K562 (cell line): Measurements from ENCODE around the gene DNPEP. TPM values are rescaled to one million over a fixed set of nuclear protein-coding genes. Genes with fewer than 3 reads are reported as not detected.

Experiments
- CTCF ChIP-seq, 3 experiments: IDR thresholded peaks in 2 of 3; conservative IDR thresholded peaks in 1 of 3; 2 replicates each; pipeline ENCODE4 v1.5.1; 2011 to 2012; ENCODE audit warnings: low read length in 3 of 3, mild to moderate bottlenecking in 3 of 3, control low read depth in 2 of 3, improper control_type of control experiment in 1 of 3, inconsistent platforms in 1 of 3, low read depth in 1 of 3, mixed read lengths in 1 of 3, moderate library complexity in 1 of 3; ENCODE audit not compliant: insufficient read depth in 2 of 3
- CTCFL ChIP-seq: IDR thresholded peaks from 2 replicates; pipeline ENCODE4 v1.6.1; 2011; ENCODE audit warnings: borderline replicate concordance, low read depth, mild to moderate bottlenecking, moderate library complexity, low read length; ENCODE audit not compliant: insufficient read depth, poor library complexity, severe bottlenecking
- ERF ChIP-seq: fragments of 450-650 bp; formaldehyde crosslinking; IDR thresholded peaks from 2 replicates; pipeline ENCODE4 v1.4.0; 2020; ENCODE audit warnings: mild to moderate bottlenecking, mixed read lengths
- MAFF ChIP-seq: IDR thresholded peaks from 2 replicates; pipeline ENCODE4 v1.6.1; 2012; ENCODE audit warnings: low read length, improper control_type of control experiment
- MAZ ChIP-seq, 2 experiments: fragments of 450-650 bp in 1 of 2; sonication (generic) in 1 of 2; formaldehyde crosslinking; IDR thresholded peaks in 1 of 2; conservative IDR thresholded peaks in 1 of 2; 2 replicates each; pipeline versions ENCODE4 v1.4.0 to v1.5.0; 2020; ENCODE audit warnings: mild to moderate bottlenecking in 1 of 2, missing genetic modification reagents in 1 of 2
- MYNN ChIP-seq, 2 experiments: sonication (generic); formaldehyde crosslinking in 1 of 2; IDR thresholded peaks; 2 replicates each; pipeline versions ENCODE4 v1.5.0 to v1.6.1; 2016 to 2020; ENCODE audit warnings: antibody characterized with exemption in 1 of 2, missing genetic modification reagents in 1 of 2
- NCOA1 ChIP-seq: fragments of 450-650 bp; IDR thresholded peaks from 2 replicates; pipeline ENCODE4 v1.6.1; 2016; ENCODE audit warnings: low read depth
- NCOR1 ChIP-seq: fragments of 450-650 bp; IDR thresholded peaks from 2 replicates; pipeline ENCODE4 v1.6.1; 2016; ENCODE audit warnings: mild to moderate bottlenecking, moderate library complexity
- NRF1 ChIP-seq, 2 experiments: fragments of 450-650 bp; IDR thresholded peaks in 1 of 2; conservative IDR thresholded peaks in 1 of 2; 2 replicates each; pipeline ENCODE4 v1.6.1; 2014; ENCODE audit warnings: mild to moderate bottlenecking in 2 of 2
- PHF8 ChIP-seq: fragments of 200-600 bp; sonication (generic); IDR thresholded peaks from 2 replicates; pipeline ENCODE4 v1.6.1; 2012; ENCODE audit warnings: mixed run types, mild to moderate bottlenecking, inconsistent platforms, low read length, moderate library complexity, borderline replicate concordance
- POLR2G ChIP-seq: fragments of 200-400 bp; formaldehyde crosslinking; IDR thresholded peaks from 2 replicates; pipeline ENCODE4 v1.6.1; 2017; ENCODE audit warnings: low read depth, mild to moderate bottlenecking, antibody characterized with exemption, low read length, moderate library complexity
- RBM22 ChIP-seq: fragments of 200-400 bp; formaldehyde crosslinking; IDR thresholded peaks from 2 replicates; pipeline ENCODE4 v1.6.1; 2018; ENCODE audit warnings: low read length, low read depth; ENCODE audit not compliant: poor library complexity, severe bottlenecking
- SMAD3 ChIP-seq: fragments of 450-650 bp; formaldehyde crosslinking; conservative IDR thresholded peaks from 2 replicates; pipeline ENCODE4 v1.4.0; 2020; ENCODE audit warnings: mild to moderate bottlenecking
- ZBTB11 ChIP-seq, 3 experiments: fragments of 200-800 bp in 1 of 3; fragments of 250-450 bp in 1 of 3; fragments of 450-650 bp in 1 of 3; sonication (Bioruptor Pico) in 1 of 3; sonication (Bioruptor generic) in 1 of 3; formaldehyde crosslinking in 1 of 3; IDR thresholded peaks; 2 replicates each; pipeline versions ENCODE4 v1.6.1 to v1.8.0; 2016 to 2022; ENCODE audit warnings: mild to moderate bottlenecking in 2 of 3, missing genetic modification characterization in 2 of 3, missing compliant biosample characterization in 1 of 3, moderate library complexity in 1 of 3
- ZFP36 ChIP-seq: fragments of 150-350 bp; IDR thresholded peaks from 2 replicates; pipeline ENCODE4 v1.6.1; 2018; ENCODE audit warnings: low read length, low read depth; ENCODE audit not compliant: partially characterized antibody
- ZNF124 ChIP-seq: sonication (generic); formaldehyde crosslinking; IDR thresholded peaks from 2 replicates; pipeline ENCODE4 v1.8.1; 2022; ENCODE audit warnings: missing genetic modification reagents
- polyA plus RNA-seq, 8 experiments: library from polyadenylated mRNA; depleted of rRNA in 4 of 8; stranded (reverse) in 5 of 8; unstranded in 3 of 8; fragments of >200 nt; fragmentation: Nextera tagmentation in 2 of 8; fragmentation: Illumina TruSeq in 1 of 8; extraction: Ambion mirVana in 2 of 8; extraction: Trizol in 1 of 8; gene quantifications; 2 replicates each; pipeline versions ENCODE4 v1.2.1 to v1.2.3, GENCODE V29; 2011 to 2014; ENCODE audit warnings: inconsistent platforms in 1 of 8, missing spikeins in 1 of 8
- total RNA-seq, 7 experiments: library from RNA; depleted of rRNA in 6 of 7; stranded (reverse); fragments of >200 nt in 6 of 7; fragmentation: Illumina TruSeq in 2 of 7; extraction: Trizol in 2 of 7; gene quantifications; 2 replicates each; pipeline versions ENCODE4 v1.2.1 to v1.2.3, GENCODE V29; 2011 to 2021; ENCODE audit warnings: low replicate concordance in 1 of 7

DNPEP gene
- total and polyA plus RNA-seq, 9 of the 15 experiments (the other 6 are each of a cell fraction or from before 2014, with no cell fraction given) = 34.6 to 71.4 (median 45.5) TPM

- TF ChIP-seq PHF8 (peak; percentile 54; the same call in 1 of the 2 replicates), NRF1 (conservative IDR thresholded peaks at IDR 0.05 in 1 of 2, IDR thresholded peaks at IDR 0.05 in 1 of 2) (peak in 1 of 2 experiments; percentile 43; a peak in 2 of 4 replicates), MYNN (IDR thresholded peaks at IDR 0.05) (no peak), MYNN (CRISPR knock-in tag; IDR thresholded peaks at IDR 0.05) (no peak), SMAD3 (CRISPR knock-in tag) (no peak), ZFP36 (no peak), ZNF124 (CRISPR knock-in tag) (no peak), CTCF (IDR thresholded peaks at IDR 0.05 in 2 of 3, conservative IDR thresholded peaks at IDR 0.05 in 1 of 3; ENCODE audit: insufficient read depth in 2 of 3, low read depth in 1 of 3, low read length in 3 of 3) (peak; percentile 58 to 68 (median 59)), CTCFL (peak; percentile 30), RBM22 (no peak), NCOR1 (no peak), POLR2G (peak; percentile 74), ZBTB11 (CRISPR knock-in tag; IDR thresholded peaks at IDR 0.05) (0 out of 6 replicates have a peak, but pooled peaks of 1 of the 3 experiments have one; percentile 19), NCOA1 (no peak), MAZ (CRISPR knock-in tag; conservative IDR thresholded peaks at IDR 0.05 in 1 of 2, IDR thresholded peaks at IDR 0.05 in 1 of 2) (peak in 1 of 2 experiments; percentile 81; a peak in 2 of 4 replicates), MAFF (no peak), ERF (CRISPR knock-in tag) (no peak)
Observed at GRCh38 chr2:219388121-219388906, 602 bp upstream of the DNPEP start (continued).
